ENCODE data around the gene HOXA7.

Gene HOXA7

DNA sequence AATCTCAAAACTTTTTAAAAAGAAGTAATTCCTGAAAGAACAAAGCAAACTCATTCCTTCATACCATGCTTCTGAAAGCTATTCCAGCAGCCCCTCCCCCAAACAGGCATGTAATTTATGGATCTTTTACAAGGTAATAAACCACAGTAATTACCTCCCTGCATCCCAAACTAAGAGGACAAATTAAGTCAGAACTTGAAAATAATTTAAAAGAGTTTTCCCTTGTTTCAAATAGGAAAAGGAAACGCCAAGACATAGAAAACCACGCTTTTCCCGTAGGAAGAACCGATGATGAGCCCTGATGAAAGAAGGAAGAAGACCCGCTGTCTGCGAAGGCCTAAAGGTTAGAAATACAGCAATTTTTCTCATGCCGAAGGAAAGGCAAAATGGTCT is 34.8 kb downstream of the HOXA7 start:
- Mint-ChIP-seq H3K9me3 (no peaks in the 10 kb centered on the region), H3K4me1 (no peaks in the 10 kb centered on the region), H3K27me3 (peaks cover 13% of the 10 kb centered on the region), H3K36me3 (no peaks in the 10 kb centered on the region), H3K27ac (no peak overlapping the region), H3K4me3 (no peak overlapping the region)

GRCh38 chr7:27119412-27119911 is 37.0 kb downstream of the HOXA7 start:
- Mint-ChIP-seq H3K27me3 (peaks cover 5% of the 10 kb centered on the region), H3K4me3 (no peak overlapping the region), H3K4me1 (no peaks in the 10 kb centered on the region), H3K36me3 (no peaks in the 10 kb centered on the region), H3K9me3 (no peaks in the 10 kb centered on the region), H3K27ac (peak overlapping the region; percentile 10)

GRCh38 chr7:27118580-27118979 is 37.9 kb downstream of the HOXA7 start:
- Mint-ChIP-seq H3K27me3 (peaks cover 4% of the 10 kb centered on the region), H3K27ac (no peak overlapping the region), H3K9me3 (no peaks in the 10 kb centered on the region), H3K36me3 (no peaks in the 10 kb centered on the region), H3K4me3 (no peak overlapping the region), H3K4me1 (no peaks in the 10 kb centered on the region)

DNA sequence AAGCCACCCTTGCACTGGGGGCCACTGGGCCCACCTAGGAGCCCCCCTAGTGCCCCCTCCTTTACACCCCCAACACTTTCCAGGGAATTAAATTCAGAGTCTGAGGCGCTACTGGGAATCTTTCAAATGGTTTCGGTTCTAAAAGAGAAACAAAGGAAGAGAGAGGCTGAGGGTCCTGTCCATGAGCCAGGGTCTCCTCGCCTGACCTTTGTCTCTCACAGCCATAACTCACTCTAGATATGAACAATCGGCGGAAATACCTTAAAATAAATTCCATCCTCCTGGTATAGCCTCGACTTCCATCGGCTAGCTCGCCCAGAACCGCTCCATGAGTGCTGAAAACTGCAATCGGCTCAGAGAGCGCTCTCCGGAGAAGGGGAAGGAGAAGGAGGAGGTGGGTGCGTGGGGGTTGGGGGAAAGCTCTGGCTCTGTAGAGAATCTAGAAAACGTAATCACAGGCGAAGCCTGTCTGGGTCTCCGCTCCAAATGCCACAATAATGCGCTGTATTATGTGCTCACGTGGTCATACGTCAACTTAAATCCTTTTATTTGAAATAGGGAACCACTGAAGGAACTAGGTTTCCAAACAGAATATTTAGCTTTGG is 38.5 kb downstream of the HOXA7 start:
- Mint-ChIP-seq H3K9me3 (no peaks in the 10 kb centered on the region), H3K27ac (no peak overlapping the region), H3K4me3 (no peak overlapping the region), H3K4me1 (no peaks in the 10 kb centered on the region), H3K27me3 (peaks cover 4% of the 10 kb centered on the region), H3K36me3 (no peaks in the 10 kb centered on the region)

DNA sequence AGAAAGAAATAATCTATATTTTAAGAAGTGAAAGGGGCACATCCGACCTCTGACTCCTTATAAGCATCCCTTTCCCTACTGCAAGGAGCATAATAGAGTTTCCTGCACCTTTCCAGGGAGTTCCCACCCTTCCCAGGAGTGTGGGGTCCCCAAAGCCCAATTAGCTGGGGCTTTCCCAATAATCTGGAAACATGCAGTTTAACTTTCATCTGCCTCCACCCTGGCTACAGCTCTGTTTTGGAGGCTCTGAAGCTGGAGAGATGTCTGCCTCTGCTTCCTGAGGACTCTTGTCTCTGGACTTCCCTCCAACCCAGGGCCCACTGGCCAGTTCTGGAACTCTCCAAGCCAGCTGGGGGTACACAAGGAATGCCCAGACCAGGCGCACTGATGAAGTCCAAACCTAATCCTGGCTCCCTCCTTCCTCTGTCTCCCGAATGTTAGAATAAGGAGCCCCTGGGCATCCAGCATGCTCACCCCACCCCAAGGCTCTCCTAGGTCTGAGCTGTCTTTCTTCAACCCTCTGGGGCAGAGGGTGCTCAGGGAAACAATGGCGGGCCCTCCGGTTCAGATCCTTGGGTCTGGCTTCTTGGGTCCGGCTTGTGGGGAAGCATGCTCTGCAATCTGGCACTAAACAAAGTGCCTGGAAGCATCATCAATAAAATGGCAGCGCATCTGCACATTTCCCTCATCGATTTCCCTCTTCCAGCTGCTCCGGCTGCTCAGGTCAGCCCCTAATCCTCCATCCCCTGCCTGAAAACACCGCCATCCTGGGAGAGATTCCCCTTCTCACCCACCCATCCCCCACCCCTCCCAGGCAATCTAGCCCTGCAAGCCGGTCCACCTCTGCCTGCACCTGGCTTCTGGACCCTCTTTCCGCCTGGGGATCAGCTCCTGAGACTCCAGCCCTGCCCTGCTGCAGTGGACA is 39.3 kb downstream of the HOXA7 start:
- H3K36me3 Mint-ChIP-seq, result no peaks in the 10 kb centered on the region
- no peak overlapping the region for H3K27ac Mint-ChIP-seq
- no peaks in the 10 kb centered on the region for H3K9me3 Mint-ChIP-seq
- no peaks in the 10 kb centered on the region for H3K4me1 Mint-ChIP-seq
- H3K4me3 Mint-ChIP-seq, result no peak overlapping the region
- peaks cover 4% of the 10 kb centered on the region for H3K27me3 Mint-ChIP-seq

DNA sequence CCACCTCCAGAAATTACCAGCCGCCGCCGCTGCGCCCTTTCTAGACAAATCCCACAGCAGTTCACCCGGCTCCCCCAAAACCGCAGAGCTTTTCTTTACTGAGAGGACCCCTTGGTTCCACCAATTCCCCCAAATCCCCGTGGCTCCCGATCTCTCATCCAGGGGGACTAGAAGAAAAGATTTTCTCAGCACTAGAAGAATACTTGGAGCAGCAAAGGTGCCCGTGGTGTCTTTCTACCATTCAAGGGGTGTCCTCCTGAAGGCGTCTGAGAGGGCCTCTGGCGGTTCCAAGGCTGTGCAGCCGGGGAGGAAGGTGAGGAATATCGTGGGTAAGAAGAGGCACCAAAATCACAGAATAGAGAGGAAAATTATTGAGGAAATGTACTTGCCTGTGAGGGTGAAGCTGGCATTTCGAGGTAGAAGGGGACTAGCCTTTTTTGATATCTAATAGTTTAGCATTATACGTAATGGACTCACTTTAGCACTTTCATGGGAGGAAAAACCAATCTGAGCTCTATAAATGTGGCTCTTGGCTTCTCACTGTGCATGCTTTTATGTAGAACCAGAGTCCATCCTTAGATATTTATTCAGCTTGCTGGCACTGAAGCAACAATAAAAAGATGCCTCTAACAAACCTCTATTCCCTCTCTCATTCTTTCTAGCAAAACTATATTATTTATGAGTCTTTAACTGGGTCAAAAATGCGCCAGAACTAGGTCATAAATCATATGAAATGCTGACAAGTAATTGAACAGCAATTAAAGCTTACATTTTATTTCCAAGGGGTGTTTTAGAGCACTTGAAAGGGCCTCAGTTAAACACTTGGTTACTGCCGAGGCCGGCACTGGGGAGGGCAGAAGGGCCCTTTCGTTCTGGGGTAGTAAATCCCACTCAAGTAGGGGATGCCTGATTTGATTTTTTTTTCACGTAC is 40.2 kb downstream of the HOXA7 start:
- Mint-ChIP-seq H3K4me3 (no peak overlapping the region), H3K27me3 (peaks cover 4% of the 10 kb centered on the region), H3K9me3 (no peaks in the 10 kb centered on the region), H3K27ac (no peak overlapping the region), H3K36me3 (no peaks in the 10 kb centered on the region), H3K4me1 (no peaks in the 10 kb centered on the region)

- H3K4me3 Mint-ChIP-seq, result no peak overlapping the region
- peaks cover 4% of the 10 kb centered on the region for H3K27me3 Mint-ChIP-seq
- no peak overlapping the region for H3K27ac Mint-ChIP-seq
- H3K9me3 Mint-ChIP-seq, result no peaks in the 10 kb centered on the region
- H3K36me3 Mint-ChIP-seq, result no peaks in the 10 kb centered on the region
- H3K4me1 Mint-ChIP-seq, result no peaks in the 10 kb centered on the region
Measured at GRCh38 chr7:27115221-27116026, 41.1 kb downstream of the HOXA7 start.

DNA sequence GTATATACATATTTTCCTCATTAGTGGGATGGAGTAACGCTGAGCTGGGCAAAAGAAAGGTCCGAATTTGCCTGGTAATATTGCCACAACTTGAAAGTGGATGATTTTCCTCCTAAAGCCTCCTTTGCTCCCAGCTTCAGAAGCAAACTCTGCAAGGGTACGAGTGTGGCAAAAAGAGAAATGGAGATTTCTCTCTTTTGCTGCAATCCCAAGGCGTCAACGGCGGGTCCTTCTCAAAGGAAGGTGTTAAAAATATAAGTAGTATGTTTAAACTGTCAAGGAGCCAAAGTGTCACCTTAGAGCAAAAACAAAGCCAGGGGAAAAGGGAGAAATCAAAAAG is 41.6 kb downstream of the HOXA7 start:
- Mint-ChIP-seq H3K27ac (no peak overlapping the region), H3K36me3 (no peaks in the 10 kb centered on the region), H3K4me1 (no peaks in the 10 kb centered on the region), H3K9me3 (no peaks in the 10 kb centered on the region), H3K27me3 (peaks cover 5% of the 10 kb centered on the region), H3K4me3 (no peak overlapping the region)

GRCh38 chr7:27113991-27114769 is 42.3 kb downstream of the HOXA7 start:
- Mint-ChIP-seq H3K36me3 (no peaks in the 10 kb centered on the region), H3K4me3 (no peak overlapping the region), H3K27ac (no peak overlapping the region), H3K4me1 (no peaks in the 10 kb centered on the region), H3K27me3 (peaks cover 5% of the 10 kb centered on the region), H3K9me3 (no peaks in the 10 kb centered on the region)

DNA sequence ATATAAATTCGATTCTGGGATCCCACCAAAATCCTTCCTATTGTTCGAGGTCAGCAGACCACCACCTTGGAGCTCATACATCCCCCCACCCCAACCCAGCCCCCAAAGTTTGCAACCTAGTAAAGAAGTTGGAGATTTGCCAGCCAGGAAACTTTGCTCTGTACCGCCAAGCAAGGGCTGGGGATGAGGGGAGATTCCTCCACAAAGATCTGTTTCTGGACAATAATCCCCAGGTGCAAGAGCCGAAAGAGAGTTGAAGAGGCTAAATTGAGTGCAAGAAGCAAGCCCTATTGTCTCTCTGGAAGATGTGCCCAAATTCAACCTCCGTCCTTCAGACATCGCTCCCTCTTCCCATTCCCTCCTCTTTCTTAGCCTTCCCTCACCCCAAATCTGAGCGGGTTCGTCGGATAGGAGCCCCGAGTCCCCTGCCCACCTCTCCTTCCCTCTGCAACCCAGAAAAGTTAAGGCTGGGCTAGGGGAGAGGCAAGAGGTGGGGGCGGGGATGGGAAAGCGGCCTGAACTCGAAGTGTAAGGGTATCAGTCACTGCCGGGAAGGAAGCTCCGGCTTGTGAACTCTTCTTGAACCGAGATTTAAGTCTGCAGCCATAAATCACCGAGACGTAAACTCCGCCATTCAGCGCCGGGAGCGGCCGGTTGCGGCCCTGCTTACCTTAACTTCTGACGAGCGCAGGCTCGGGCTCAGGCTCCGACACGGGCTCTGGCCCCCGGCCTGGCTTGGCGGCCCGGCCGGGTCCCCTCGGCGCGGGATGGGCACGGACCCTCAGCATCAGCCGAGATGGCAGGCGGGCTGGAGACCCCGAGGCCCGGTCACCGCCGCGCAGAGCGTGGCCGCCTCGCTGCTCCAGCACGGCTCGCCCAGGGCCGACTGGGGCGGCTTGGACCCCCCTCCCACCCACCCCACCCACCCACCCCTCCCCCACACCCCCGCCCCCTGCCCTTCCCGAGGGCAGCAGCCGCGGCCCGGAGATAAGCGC is 43.2 kb downstream of the HOXA7 start:
- no peak overlapping the region for H3K27ac Mint-ChIP-seq

GRCh38 chr7:27112361-27112760 is 44.1 kb downstream of the HOXA7 start:
- Mint-ChIP-seq H3K27ac (no peak overlapping the region), H3K4me1 (no peaks in the 10 kb centered on the region), H3K27me3 (peaks cover 3% of the 10 kb centered on the region), H3K36me3 (no peaks in the 10 kb centered on the region), H3K9me3 (no peaks in the 10 kb centered on the region), H3K4me3 (no peak overlapping the region)

More for the DNA sequence above, 43.2 kb downstream of the HOXA7 start:
- H3K4me3 Mint-ChIP-seq, result no peak overlapping the region
- H3K4me1 Mint-ChIP-seq, result no peaks in the 10 kb centered on the region
- no peaks in the 10 kb centered on the region for H3K9me3 Mint-ChIP-seq
- peaks cover 3% of the 10 kb centered on the region for H3K27me3 Mint-ChIP-seq
- no peaks in the 10 kb centered on the region for H3K36me3 Mint-ChIP-seq

DNA sequence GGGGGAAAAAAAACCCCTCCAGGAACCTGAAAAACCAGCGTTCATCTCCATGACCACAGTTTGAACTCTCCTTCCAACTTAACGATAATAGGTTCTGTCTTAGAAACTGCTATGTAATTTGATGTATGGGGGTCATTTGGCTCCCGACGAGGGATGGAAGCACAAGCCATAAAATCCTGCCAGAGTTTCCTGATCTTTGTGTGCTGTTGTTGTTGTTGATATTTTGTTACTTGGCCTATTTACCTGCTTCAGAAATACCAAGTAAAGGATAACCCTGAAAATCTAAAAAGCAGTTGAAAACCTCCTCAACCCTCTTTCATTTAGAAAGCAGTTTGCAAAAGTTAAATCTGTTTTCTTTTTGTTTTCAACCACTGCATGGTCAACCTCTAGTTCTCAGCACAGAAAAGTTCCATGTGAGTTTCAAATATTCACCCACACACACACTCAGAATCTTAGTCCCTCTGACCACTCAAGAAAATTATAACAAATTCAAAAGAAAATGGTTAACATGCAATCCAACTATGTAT is 44.7 kb downstream of the HOXA7 start:
- no peak overlapping the region for H3K4me3 Mint-ChIP-seq
- H3K36me3 Mint-ChIP-seq, result no peaks in the 10 kb centered on the region
- H3K4me1 Mint-ChIP-seq, result no peaks in the 10 kb centered on the region
- no peak overlapping the region for H3K27ac Mint-ChIP-seq
- H3K27me3 Mint-ChIP-seq, result peaks cover 3% of the 10 kb centered on the region
- H3K9me3 Mint-ChIP-seq, result no peaks in the 10 kb centered on the region

DNA sequence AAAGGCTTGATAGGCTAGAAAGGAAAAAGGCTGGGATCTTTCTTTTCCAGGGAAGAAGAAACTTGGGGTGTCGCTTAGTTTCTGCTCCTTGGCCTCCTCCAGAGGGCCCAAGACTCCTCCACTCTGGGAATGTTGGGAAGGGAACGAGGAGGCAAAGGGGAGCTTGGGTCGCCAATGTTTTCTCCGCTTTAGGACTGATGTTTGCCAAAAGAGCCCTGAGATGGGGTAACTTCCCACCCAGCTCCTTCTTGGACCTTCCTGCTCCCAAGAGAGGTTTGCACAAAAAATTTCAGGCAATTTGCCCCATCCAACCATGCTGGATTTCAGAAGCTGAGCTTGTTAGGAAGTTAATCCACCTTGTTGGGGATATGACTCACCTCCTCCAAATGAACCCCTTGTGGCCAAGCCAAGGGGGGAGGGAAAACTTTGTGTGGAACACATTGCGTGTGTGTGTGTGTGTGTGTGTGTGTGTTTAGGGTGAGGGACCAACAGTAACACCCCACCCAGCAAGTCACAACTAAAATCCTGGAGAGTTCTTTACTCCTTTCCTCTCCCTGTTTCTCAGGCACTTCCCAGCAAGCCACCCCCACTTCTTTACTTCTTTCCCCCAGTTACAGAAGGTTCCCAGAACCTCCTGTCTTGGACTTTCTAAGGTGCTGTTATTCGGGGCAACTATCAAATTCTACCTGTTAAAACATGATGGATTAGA is 45.3 kb downstream of the HOXA7 start:
- H3K27ac Mint-ChIP-seq, result no peak overlapping the region
- no peaks in the 10 kb centered on the region for H3K9me3 Mint-ChIP-seq
- H3K27me3 Mint-ChIP-seq, result peaks cover 3% of the 10 kb centered on the region
- H3K4me3 Mint-ChIP-seq, result no peak overlapping the region
- no peaks in the 10 kb centered on the region for H3K4me1 Mint-ChIP-seq
- H3K36me3 Mint-ChIP-seq, result no peaks in the 10 kb centered on the region
